ENCODE data around the gene LDLRAD3.

GRCh38 chr11:35992548-35992947 is 48.7 kb downstream of the LDLRAD3 start:
- TF ChIP-seq EP300 (IDR thresholded peaks at IDR 0.05; ENCODE audit: borderline replicate concordance) (no peak), YY1 (IDR thresholded peaks at IDR 0.05; ENCODE audit: low read depth) (no peak), RAD21 (IDR thresholded peaks at IDR 0.05; ENCODE audit: low read depth) (no peak), REST (IDR thresholded peaks at IDR 0.05; ENCODE audit: low read depth) (no peak), ZBTB7A (IDR thresholded peaks at IDR 0.05; ENCODE audit: low read depth) (no peak), TAF1 (IDR thresholded peaks at IDR 0.05; ENCODE audit: low read depth) (no peak)
